Rectal smooth muscle tissue (tissue), 1 donor: Measurements from ENCODE around the gene TNFRSF25.
A peak's percentile ranks its signal among the peaks of the same experiment; 100 is the strongest.

Experiments used
- H3K27ac ChIP-seq: one replicate; pipeline ENCODE4 v1.7.0; 2013; ENCODE audit warnings: low read depth, low read length, inconsistent platforms
- H3K27me3 ChIP-seq: one replicate; pipeline ENCODE4 v1.7.0; 2013; ENCODE audit warnings: low read length; ENCODE audit not compliant: control insufficient read depth, insufficient read depth
- H3K36me3 ChIP-seq: one replicate; pipeline ENCODE4 v1.7.0; 2013; ENCODE audit warnings: low read length; ENCODE audit not compliant: control insufficient read depth, insufficient read depth
- H3K4me1 ChIP-seq: one replicate; pipeline ENCODE4 v1.7.0; 2013; ENCODE audit warnings: low read length; ENCODE audit not compliant: control insufficient read depth, insufficient read depth
- H3K4me3 ChIP-seq: one replicate; pipeline ENCODE4 v1.7.0; 2013; ENCODE audit warnings: low read length
- H3K9ac ChIP-seq: one replicate; pipeline ENCODE4 v1.7.0; 2013; ENCODE audit warnings: low read length

The TNFRSF25 gene, protein sequence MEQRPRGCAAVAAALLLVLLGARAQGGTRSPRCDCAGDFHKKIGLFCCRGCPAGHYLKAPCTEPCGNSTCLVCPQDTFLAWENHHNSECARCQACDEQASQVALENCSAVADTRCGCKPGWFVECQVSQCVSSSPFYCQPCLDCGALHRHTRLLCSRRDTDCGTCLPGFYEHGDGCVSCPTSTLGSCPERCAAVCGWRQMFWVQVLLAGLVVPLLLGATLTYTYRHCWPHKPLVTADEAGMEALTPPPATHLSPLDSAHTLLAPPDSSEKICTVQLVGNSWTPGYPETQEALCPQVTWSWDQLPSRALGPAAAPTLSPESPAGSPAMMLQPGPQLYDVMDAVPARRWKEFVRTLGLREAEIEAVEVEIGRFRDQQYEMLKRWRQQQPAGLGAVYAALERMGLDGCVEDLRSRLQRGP

DNA sequence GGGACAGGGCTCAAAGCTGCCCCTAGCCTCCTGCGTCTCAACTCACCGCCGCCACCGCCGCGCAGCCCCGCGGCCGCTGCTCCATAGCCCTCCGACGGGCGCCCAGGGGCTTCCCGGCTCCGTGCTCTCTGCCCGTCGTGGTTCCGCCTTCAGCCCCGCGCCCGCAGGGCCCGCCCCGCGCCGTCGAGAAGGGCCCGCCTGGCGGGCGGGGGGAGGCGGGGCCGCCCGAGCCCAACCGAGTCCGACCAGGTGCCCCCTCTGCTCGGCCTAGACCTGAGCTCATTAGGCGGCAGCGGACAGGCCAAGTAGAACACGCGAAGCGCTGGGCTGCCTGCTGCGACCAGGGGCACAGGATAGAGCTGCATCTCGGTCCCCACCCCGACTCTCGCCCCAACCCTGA lies at the start of gene TNFRSF25:
Gene TNFRSF25, minus strand, starts transcription at position 151 of the 400 bp plus-strand sequence. Its CDS starts 66 bp downstream, at position 85.
- peak within 1 kb of the TSS; percentile 46 for H3K4me3 ChIP-seq
- H3K4me1 ChIP-seq, result no peaks in the 10 kb centered on the region
- no peak within 1 kb of the TSS for H3K9ac ChIP-seq
- no peaks in the 10 kb centered on the region for H3K27me3 ChIP-seq
- peaks cover 5% of the 10 kb centered on the region for H3K36me3 ChIP-seq
- no peak within 1 kb of the TSS for H3K27ac ChIP-seq

DNA sequence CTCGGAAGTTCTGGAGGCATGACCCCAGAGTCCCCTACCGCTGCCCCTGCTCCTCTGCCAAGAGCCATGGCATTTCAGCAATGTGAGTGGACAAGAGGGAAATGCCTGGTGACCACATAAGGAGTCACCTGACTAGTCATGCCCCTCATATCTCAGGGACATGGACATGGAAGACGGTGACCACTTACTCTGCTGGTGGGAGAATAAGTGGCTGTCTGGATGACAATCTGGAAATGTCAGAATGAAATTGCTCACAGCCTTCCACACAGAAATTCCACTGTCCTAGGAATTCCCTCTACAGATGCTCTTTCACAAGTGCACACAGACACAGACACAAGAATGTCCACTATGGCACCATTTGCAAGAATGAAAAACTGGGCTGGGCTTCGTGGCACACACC lies 49.8 kb upstream of the TNFRSF25 start:
- H3K27ac ChIP-seq, result no peak overlapping the region
- no peaks in the 10 kb centered on the region for H3K27me3 ChIP-seq

DNA sequence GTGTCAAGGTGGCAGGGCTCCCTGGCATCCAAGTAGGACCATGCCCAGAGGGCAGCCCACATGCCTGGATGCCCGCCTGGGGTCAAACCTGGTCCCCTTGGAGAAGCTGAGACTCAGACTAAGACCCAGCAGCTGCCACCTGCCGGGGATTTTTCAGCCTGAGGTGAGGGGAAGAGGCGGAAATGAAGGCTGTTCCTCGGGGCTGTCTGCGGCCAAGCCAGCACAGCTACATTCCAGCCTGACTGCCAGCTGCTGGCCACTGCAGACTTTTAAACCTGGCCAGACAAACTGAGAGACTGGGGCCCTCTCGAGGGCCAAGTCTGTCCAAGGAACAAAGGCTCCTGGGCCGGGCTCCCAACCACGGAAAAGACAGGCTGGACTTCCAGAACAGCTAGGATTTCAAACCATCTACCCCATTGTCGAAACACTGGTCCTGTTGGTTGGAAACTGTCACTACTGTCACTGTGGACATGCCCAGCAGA lies 47.4 kb upstream of the TNFRSF25 start:
- no peaks in the 10 kb centered on the region for H3K4me1 ChIP-seq
- H3K9ac ChIP-seq, result no peak overlapping the region
- H3K4me3 ChIP-seq, result no peak overlapping the region
- H3K27ac ChIP-seq, result no peak overlapping the region
- no peaks in the 10 kb centered on the region for H3K27me3 ChIP-seq
- no peaks in the 10 kb centered on the region for H3K36me3 ChIP-seq

More for the DNA sequence above, 49.8 kb upstream of the TNFRSF25 start:
- Histone ChIP-seq H3K9ac (no peak overlapping the region), H3K4me3 (no peak overlapping the region), H3K36me3 (no peaks in the 10 kb centered on the region), H3K4me1 (no peaks in the 10 kb centered on the region)

DNA sequence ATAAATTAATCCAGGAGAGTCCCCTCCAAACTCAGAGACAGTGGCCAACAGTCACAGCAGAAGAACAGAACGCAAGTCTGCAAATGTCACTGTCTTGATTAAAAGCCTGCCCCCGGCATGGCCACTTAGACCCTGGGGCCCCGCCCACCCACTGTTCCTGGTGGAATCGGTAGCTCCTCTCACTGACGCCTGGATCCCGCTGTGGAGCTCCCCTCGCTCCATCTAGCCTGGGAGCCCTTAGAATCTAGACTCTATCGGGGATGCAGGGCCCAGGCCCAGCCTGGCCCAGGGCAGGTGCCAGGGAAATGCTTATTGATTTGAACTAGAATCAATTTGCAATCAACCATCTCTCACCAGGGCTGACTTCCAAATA lies 46.9 kb upstream of the TNFRSF25 start:
- H3K27me3 ChIP-seq, result no peaks in the 10 kb centered on the region
- H3K36me3 ChIP-seq, result no peaks in the 10 kb centered on the region
- H3K27ac ChIP-seq, result no peak overlapping the region
- H3K9ac ChIP-seq, result no peak overlapping the region
- no peaks in the 10 kb centered on the region for H3K4me1 ChIP-seq
- H3K4me3 ChIP-seq, result no peak overlapping the region

DNA sequence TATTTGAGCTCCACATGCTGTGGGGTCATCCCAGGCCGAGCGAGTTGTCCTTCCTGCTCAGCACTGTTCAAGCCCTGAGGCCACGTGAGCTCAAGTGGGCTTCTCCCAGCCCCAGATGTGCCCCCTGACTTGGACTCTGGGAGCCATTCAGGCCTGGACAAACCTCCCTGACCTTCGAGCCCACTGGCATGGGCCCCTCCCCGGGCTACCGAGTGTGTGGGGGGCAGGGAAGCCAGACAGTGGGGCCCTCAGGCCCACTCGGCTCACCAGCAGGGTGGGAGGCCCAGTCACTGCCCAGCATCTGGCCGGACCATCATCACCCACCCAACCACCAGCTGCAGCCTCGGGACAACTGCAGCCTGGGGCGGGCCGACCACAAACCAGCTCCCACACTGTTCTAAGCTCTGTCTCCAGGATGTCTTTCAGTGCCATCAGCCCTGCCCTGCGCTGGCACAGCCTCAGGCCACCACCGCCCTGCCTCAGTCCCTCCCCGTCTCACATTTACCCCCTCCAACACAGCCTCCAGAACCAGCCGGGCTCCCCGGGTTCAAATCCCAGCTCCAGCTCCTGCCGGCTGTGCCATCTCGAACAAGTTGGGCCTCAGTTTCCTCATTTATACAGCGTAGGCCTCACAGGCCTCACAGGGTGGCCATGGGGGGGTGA lies 46.4 kb upstream of the TNFRSF25 start:
- Histone ChIP-seq H3K27me3 (no peaks in the 10 kb centered on the region), H3K27ac (no peak overlapping the region)

DNA sequence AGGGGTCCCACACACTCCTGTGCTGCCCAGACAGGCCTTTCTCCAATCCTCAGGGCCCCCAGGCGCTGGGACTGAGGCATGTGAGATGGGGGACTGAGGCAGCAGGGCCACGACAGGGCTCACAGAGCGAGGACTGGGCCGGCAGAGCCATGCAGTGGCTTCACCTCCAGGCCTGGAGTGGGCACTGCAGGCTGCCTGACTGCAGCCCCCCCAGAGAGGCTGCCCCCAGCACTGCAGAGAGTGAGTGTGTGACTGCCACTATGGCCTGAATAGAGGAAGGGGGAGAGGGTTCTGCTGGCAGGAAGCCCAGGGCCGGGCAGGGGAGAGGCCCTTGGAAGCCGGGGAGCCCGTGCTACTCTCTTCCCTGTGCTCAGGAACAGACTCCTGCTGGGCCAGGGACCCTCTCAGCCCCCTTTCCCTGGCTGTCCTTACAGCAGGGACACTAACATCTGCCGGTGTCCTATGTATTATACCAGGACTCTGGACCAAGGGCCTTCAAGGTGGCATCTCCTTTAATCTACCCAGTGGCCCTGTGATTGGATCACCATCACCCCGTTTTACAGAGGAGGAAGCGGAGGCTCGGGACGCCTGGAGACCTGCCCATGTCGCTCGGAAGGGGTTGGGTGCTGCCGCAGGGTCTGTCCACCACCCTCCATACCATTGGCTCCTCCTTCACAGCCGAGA lies 45.7 kb upstream of the TNFRSF25 start:
- H3K4me3 ChIP-seq, result no peak overlapping the region
- H3K9ac ChIP-seq, result no peak overlapping the region
- H3K4me1 ChIP-seq, result no peaks in the 10 kb centered on the region
- H3K36me3 ChIP-seq, result no peaks in the 10 kb centered on the region
- no peak overlapping the region for H3K27ac ChIP-seq
- no peaks in the 10 kb centered on the region for H3K27me3 ChIP-seq

More for the DNA sequence above, 46.4 kb upstream of the TNFRSF25 start:
- Histone ChIP-seq H3K9ac (no peak overlapping the region), H3K4me1 (no peaks in the 10 kb centered on the region), H3K4me3 (no peak overlapping the region), H3K36me3 (no peaks in the 10 kb centered on the region)

DNA sequence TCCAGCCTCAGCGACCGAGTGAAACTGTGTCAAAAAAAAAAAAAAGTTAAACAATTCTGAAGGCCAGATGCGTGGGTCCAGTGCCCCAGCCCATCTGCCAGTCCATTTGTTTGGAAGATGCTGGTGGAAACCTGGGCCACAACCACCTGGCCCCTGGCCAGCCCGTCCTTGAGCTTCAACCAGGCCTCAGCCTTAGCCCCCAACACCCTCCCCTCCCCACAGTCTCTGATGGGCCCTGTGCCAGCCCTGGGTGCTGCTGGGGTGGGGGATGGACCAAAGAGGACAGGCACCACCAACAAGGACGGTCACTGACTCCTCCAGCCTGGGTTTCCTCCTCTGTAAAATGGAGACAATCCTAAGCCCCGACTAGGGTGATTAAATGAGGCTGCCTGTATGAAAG lies 45.1 kb upstream of the TNFRSF25 start:
- Histone ChIP-seq H3K4me3 (no peak overlapping the region), H3K9ac (no peak overlapping the region), H3K27me3 (no peaks in the 10 kb centered on the region), H3K4me1 (no peaks in the 10 kb centered on the region), H3K36me3 (no peaks in the 10 kb centered on the region), H3K27ac (no peak overlapping the region)

DNA sequence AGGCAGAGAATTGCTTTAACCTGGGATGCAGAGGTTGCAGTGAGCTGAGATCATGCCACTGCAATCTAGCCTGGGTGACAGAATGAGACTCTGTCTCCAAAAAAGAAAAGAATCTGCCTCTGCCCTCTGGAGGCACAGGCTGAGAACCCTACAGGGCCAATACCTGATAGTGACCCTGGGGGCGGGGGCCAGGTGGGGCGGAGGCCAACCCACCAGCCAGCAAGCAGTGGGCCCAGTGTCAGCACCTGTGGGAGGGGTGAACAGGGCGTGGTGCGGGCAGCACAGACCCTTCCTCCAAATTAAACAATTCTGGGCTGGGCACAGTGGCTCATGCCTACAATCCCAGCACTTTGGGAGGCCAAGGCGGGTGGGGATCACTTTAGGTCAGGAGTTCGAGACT lies 44.5 kb upstream of the TNFRSF25 start:
- Histone ChIP-seq H3K36me3 (no peaks in the 10 kb centered on the region), H3K27ac (no peak overlapping the region), H3K4me1 (no peaks in the 10 kb centered on the region), H3K4me3 (no peak overlapping the region), H3K9ac (no peak overlapping the region), H3K27me3 (no peaks in the 10 kb centered on the region)

DNA sequence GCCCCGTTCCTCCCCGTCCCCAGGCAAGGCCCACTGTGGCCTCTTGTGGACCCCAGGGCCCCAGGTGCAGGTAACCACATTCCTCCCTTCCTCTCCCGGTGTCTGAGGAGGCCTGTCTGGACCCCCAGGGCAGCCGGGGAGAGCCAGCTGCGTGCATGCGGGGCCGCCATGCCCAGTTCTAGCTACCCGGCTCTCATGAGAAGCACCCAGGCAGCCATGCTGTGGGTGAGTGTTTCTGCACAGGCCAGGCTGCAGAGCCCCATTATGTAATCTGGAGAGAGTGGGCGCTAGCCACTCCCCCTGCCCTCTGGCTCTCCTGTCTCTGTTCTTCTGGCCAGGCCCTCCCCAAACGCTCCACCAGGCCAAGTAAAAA lies 43.9 kb upstream of the TNFRSF25 start:
- Histone ChIP-seq H3K4me1 (no peaks in the 10 kb centered on the region), H3K27ac (no peak overlapping the region), H3K27me3 (no peaks in the 10 kb centered on the region), H3K36me3 (no peaks in the 10 kb centered on the region), H3K9ac (no peak overlapping the region), H3K4me3 (no peak overlapping the region)

DNA sequence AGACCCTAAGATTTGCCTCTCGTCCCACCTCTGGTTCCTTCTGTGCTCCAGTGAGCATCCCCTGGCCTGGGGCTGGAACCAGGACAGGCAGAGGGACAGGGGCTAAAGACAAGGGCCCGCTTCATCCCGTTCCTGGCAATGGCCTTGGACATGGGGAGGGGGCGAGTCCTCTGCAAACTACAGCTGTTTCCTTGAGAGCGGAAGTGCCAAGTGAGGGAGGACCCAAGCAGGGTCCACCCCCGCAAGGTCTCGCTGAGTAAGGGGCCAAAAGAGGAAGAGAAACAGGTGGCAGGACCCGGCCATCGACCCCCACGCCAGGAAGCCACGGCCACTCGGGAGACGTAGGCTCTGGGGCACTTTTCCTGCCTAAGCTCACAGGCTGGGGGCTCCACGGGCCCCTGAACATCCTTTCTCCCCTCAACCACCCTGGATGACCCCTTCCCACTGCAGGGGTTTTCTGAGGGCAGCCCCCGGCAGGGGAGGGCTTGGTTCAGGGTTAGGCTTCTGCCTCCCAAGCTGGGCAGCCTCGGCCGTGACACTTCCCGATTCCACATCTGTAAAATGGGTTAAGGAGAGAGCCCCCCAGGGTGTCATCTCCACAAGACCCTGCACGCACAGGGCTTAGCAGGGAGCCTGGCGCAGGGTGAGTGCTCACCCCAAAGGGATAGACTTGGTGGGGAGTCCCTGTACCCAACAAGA lies 43.4 kb upstream of the TNFRSF25 start:
- Histone ChIP-seq H3K27me3 (no peaks in the 10 kb centered on the region), H3K4me3 (no peak overlapping the region), H3K27ac (no peak overlapping the region), H3K36me3 (no peaks in the 10 kb centered on the region), H3K9ac (no peak overlapping the region), H3K4me1 (no peaks in the 10 kb centered on the region)

DNA sequence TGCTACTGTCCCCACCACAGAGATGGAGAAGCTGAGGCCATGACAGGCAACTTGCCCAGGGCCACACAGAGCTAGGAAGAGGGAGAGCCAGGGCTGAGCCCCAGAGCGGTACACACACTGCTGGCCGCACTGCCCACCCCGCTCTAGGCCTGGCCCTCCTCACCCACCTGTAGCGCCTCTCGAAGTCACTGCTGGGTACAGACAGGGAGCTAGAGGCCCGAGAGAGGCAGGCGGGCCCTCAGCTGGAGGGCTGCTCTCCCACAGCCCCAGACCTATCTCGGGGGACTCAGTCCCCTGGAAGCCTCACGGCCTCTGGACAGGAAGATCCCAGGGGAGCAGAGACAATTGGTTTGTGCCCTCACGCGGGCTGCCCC lies 42.8 kb upstream of the TNFRSF25 start:
- Histone ChIP-seq H3K27me3 (no peaks in the 10 kb centered on the region), H3K4me1 (no peaks in the 10 kb centered on the region), H3K4me3 (no peak overlapping the region), H3K27ac (no peak overlapping the region), H3K36me3 (no peaks in the 10 kb centered on the region), H3K9ac (no peak overlapping the region)

DNA sequence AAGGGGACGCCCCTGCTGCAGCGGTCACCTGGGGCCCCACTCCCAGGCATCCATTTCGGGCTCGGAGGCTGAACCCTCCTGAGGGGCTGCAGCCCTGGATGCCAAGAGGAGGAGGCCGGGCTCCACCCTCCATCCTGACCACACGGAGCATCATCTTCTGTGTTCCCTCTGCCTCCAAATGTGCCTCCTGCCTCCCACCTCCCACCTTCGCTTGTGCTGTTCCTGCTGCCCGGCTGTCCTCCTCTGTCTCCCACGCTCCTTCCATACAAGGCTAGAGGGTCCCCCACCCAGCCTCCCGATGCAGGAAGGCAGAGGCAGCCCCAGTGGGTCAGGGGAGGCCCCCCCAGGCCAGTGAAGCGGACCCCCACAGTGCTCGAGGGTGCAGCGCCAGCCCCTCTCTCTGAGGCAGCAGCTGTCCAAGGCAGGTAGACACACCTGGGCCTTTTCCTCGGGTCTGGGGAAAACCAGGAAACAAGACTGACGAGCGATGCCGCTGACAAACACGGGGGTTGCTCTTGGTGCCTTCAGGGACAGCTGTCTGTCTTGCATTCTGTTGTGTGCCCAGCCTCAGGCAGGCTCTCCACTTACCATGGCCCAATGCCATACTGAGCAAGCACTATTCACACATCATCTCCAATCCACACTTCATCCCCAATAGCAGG lies 42.3 kb upstream of the TNFRSF25 start:
- Histone ChIP-seq H3K4me1 (no peaks in the 10 kb centered on the region), H3K36me3 (no peaks in the 10 kb centered on the region), H3K27ac (no peak overlapping the region), H3K9ac (no peak overlapping the region), H3K4me3 (no peak overlapping the region), H3K27me3 (no peaks in the 10 kb centered on the region)
